ENCODE data around the gene NPB. TPM values are rescaled to one million over a fixed set of nuclear protein-coding genes. Genes with fewer than 3 reads are reported as not detected.

Gene NPB
- polyA plus RNA-seq, 1 of the 3 experiments (the other 2 are of a cell fraction): 2.4 TPM

GRCh38 chr17:81890447-81891302 lies 11.4 kb upstream of the NPB start:
- Histone ChIP-seq H3K27ac (ENCODE audit: low read depth in 2 of 2, low read length in 1 of 2) (peak overlapping the region; percentile 51 to 67), H3K9ac (peak overlapping the region; percentile 93), H3K4me3 (ENCODE audit: low read depth in 2 of 2, low read length in 1 of 2) (peak overlapping the region; percentile 72 to 98), H4K20me1 (ENCODE audit: insufficient read depth) (peaks cover 14% of the 10 kb centered on the region; the same call in 1 of the 2 replicates), H3K79me2 (ENCODE audit: insufficient read depth) (peaks cover 91% of the 10 kb centered on the region), H3K9me2 (no peaks in the 10 kb centered on the region), H3K4me2 (peak overlapping the region; percentile 94), H3K4me1 (ENCODE audit: control insufficient read depth in 1 of 2, insufficient read depth in 2 of 2, low read depth in 1 of 2, low read length in 1 of 2) (peaks cover 12 to 19% of the 10 kb centered on the region in 2 experiments), H2AFZ (ENCODE audit: low read depth) (no peak overlapping the region), H3F3A (replicated peaks; ENCODE audit: insufficient read depth) (peaks cover 22% of the 10 kb centered on the region), H3K36me3 (replicated peaks in 1 of 2; ENCODE audit: control insufficient read depth in 1 of 2, insufficient read depth in 2 of 2, low read length in 1 of 2) (peaks cover 46 to 48% of the 10 kb centered on the region in 2 experiments), H3K27me3 (ENCODE audit: insufficient read depth) (no peaks in the 10 kb centered on the region), H3K9me3 (no peaks in the 10 kb centered on the region)
- DNase-seq: peak; percentile 76
- WGBS (ENCODE audit: low lambda C conversion rate): 4% methylated on average over 62 of the region's 69 CpGs
- TF ChIP-seq GATA2 (CRISPR knock-in tag; IDR thresholded peaks at IDR 0.05): no peak
- TF ChIP-seq YY1 (IDR thresholded peaks at IDR 0.05; ENCODE audit: low read depth): no peak
- TF ChIP-seq RXRA (IDR thresholded peaks at IDR 0.05; ENCODE audit: borderline replicate concordance, low read depth): no peak
- TF ChIP-seq TAF1 (IDR thresholded peaks at IDR 0.05; ENCODE audit: borderline replicate concordance, low read depth, low read length): no peak
- TF ChIP-seq FOXJ3 (CRISPR knock-in tag; IDR thresholded peaks at IDR 0.05): no peak
- TF ChIP-seq NRF1 (IDR thresholded peaks at IDR 0.05; ENCODE audit: low read depth, low read length): no peak
- no peak for TF ChIP-seq FOSL2 (IDR thresholded peaks at IDR 0.05; ENCODE audit: borderline replicate concordance, low read depth)
- no peak for TF ChIP-seq RAD21 (IDR thresholded peaks at IDR 0.05; ENCODE audit: low read length)
- no peak; the same call in 1 of the 2 replicates for TF ChIP-seq MXI1 (IDR thresholded peaks at IDR 0.05; ENCODE audit: low read depth, low read length)
- TF ChIP-seq ELF1 (IDR thresholded peaks at IDR 0.05): no peak
- TF ChIP-seq FOXM1 (IDR thresholded peaks at IDR 0.05; ENCODE audit: low read depth): no peak
- CTCF ChIA-PET: interaction anchor here (1.0 to 5.3 kb wide), 5 partner anchors 21 to 156 kb away, joined by 3 to 30 read pairs (median 5); partner anchors contain the start of gene ARHGDIA
- POLR2A ChIA-PET: interaction anchor here (0.5 to 1.0 kb wide), 2 partner anchors 160 to 224 kb away, joined by 3 to 6 read pairs; partner anchors contain the start of genes CCDC137 and OXLD1

- no peak for TF ChIP-seq EP300 (IDR thresholded peaks at IDR 0.05; ENCODE audit: borderline replicate concordance in 1 of 2, low read depth in 1 of 2, low read length in 1 of 2)
- no peak for TF ChIP-seq GATA2 (CRISPR knock-in tag; IDR thresholded peaks at IDR 0.05)
- TF ChIP-seq SIN3A (IDR thresholded peaks at IDR 0.05; ENCODE audit: borderline replicate concordance, low read depth, low read length): no peak
- no peak for TF ChIP-seq ELF1 (IDR thresholded peaks at IDR 0.05)
- no peak for TF ChIP-seq FOXJ3 (CRISPR knock-in tag; IDR thresholded peaks at IDR 0.05)
- TF ChIP-seq SMC3 (IDR thresholded peaks at IDR 0.05; ENCODE audit: low read depth, low read length): no peak
- TF ChIP-seq PBX3 (IDR thresholded peaks at IDR 0.05): no peak
- TF ChIP-seq MEF2A (IDR thresholded peaks at IDR 0.05; ENCODE audit: borderline replicate concordance, low read depth): no peak
- TF ChIP-seq YY1 (IDR thresholded peaks at IDR 0.05; ENCODE audit: low read depth): no peak
- no peak for TF ChIP-seq RFX5 (IDR thresholded peaks at IDR 0.05; ENCODE audit: low read length)
- no peak for TF ChIP-seq MAX (IDR thresholded peaks at IDR 0.05; ENCODE audit: low read depth)
- no peaks in the 10 kb centered on the region for H3K9me2 ChIP-seq
- peak overlapping the region in 1 of 2 experiments; percentile 67; a peak in 2 of 4 replicates for H3K27ac ChIP-seq (ENCODE audit: low read depth in 2 of 2, low read length in 1 of 2)
- peaks cover 9% of the 10 kb centered on the region; the same call in 1 of the 2 replicates for H4K20me1 ChIP-seq (ENCODE audit: insufficient read depth)
- CTCF ChIA-PET: interaction anchor here (1.1 to 5.3 kb wide), 5 partner anchors 21 to 157 kb away, joined by 3 to 30 read pairs (median 5); partner anchors contain the start of gene ARHGDIA
- DNase-seq: no peak
- POLR2A ChIA-PET: interaction anchor here (0.5 to 1.9 kb wide), 6 partner anchors 22 to 225 kb away, joined by 3 to 7 read pairs (median 3); partner anchors contain the start of genes CCDC137, MAFG, OXLD1 and P4HB
- peaks cover 24% of the 10 kb centered on the region for H3F3A ChIP-seq (replicated peaks; ENCODE audit: insufficient read depth)
- peaks cover 89% of the 10 kb centered on the region for H3K79me2 ChIP-seq (ENCODE audit: insufficient read depth)
- peaks cover 41 to 53% of the 10 kb centered on the region in 2 experiments for H3K36me3 ChIP-seq (replicated peaks in 1 of 2; ENCODE audit: control insufficient read depth in 1 of 2, insufficient read depth in 2 of 2, low read length in 1 of 2)
- no peaks in the 10 kb centered on the region for H3K9me3 ChIP-seq
- peak overlapping the region; percentile 94; the same call in 1 of the 2 replicates for H3K4me2 ChIP-seq
- peak overlapping the region; percentile 72 to 98 for H3K4me3 ChIP-seq (ENCODE audit: low read depth in 2 of 2, low read length in 1 of 2)
- peak overlapping the region; percentile 93; the same call in 1 of the 2 replicates for H3K9ac ChIP-seq
- H3K27me3 ChIP-seq (ENCODE audit: insufficient read depth): no peaks in the 10 kb centered on the region
- WGBS (ENCODE audit: low lambda C conversion rate): 0% methylated on average over 2 of the region's 40 CpGs
- H2AFZ ChIP-seq (ENCODE audit: low read depth): no peak overlapping the region
- peaks cover 12 to 19% of the 10 kb centered on the region in 2 experiments for H3K4me1 ChIP-seq (ENCODE audit: control insufficient read depth in 1 of 2, insufficient read depth in 2 of 2, low read depth in 1 of 2, low read length in 1 of 2)
These were observed 10.8 kb upstream of the NPB start for GRCh38 chr17:81891303-81891552.
